ENCODE results near the gene MCF2L2.

MCF2L2 gene

DNA sequence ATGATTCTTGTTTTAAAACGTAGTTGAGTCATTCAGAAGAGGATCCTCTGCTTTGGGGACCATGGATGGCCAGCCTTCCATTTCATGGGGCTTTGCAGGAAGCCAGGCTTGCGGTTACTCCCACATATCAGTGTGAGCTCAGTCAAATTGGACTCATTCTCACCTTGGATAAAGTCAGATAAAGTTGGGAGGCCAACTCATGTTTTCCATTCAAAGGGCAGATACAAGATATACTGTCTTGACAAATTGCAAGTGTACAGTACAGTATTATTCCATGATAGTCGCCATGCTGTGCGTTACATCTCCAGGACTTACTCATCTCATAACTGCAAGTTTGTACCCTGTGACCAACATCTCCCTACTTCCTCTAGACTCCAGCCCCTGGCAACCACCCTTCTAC lies 200.8 kb downstream of the MCF2L2 start:
- no peak for DNase-seq

DNA sequence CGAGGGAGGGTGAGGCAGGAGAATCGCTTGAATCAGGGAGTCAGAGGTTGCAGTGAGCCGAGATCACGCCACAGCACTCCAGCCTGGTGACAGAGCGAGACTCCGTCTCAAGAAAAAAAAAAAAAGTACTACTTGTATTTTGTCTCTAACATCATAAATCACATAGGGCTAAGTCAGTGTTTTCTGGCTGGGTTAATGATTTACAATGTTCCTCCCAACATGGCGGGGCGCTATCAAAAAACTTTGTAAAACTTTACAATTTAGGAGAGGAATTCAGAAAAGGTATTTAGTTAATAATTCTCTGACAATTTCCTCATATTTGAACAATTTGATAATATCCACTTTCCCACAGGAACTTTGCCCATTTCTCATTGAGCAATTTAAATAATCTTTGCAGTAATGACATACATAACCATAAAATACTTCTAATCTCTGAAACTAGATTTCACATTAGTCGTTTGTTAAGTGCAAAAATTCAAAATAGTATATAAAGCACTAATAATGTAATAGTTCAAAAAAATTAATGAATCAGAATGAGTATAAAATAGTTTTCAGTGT lies 202.0 kb downstream of the MCF2L2 start:
- no peak for DNase-seq

- DNase-seq = peak; percentile 70
These were observed 204.0 kb downstream of the MCF2L2 start for GRCh38 chr3:183224180-183224970.

DNA sequence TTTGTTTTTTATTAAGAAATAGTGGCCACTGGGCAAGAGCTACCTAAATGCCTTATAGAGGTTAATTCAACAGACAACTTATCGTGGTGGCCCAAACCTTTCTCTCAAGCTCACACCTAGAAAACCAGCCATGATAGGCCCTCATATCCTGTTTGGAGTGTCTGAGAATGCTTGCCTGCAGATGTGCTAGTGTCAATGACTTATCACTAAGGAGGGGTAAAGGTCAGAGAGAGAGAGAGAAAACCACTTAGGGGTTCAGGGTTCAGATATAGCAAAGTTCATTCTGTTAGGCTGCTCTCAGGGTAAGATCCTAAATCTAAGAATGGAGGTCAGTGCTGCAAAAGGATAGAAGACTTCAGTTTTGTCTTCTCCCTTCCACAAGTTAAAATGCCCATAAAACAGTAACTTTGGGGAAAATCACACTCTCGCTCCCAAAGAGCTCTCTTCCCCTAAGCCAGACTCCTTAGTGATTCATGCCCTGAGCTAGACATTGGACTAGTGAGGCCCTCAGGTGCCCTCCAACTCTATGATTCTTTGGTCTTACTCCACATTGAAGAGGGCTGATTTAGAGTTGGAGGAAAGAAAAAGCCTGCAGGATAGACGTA lies 205.7 kb downstream of the MCF2L2 start:
- no peak for DNase-seq

DNA sequence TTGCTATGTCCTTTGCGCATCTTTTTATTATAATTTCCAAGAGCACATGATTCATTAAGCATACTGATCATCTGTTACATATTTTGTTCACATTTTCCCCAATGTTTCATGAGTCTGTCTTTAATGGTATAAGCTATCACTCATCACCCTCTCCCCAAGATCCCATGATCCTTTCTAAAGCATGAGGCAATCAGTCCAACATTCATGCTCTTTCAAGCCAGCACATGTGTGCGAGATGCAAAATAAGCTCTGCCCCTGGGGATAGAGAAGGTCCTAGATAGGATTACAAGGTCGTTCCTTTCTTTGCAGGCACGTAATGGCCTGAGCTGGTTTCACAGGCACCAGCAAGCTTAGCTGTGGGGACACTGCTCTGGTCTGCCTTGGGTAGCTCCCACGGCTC lies 207.6 kb downstream of the MCF2L2 start:
- no peak for DNase-seq

DNA sequence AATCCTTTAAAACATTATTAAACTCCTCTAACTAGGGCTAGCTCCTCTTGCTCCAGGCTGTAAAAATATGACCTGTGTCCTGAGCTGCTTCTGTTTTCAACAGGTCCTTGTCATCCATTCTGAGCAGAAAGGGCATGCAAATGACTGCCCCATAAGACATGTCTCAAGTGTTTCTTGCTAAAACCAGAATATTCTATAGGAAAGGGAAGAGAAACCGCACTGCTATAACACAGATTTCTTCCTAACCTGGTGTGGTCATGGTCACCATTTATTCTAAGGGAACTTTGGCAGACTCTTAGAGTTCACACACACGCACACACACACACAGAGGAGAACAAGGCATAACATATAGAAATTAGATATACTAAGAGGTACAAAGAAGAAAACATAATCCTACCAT lies 209.6 kb downstream of the MCF2L2 start:
- DNase-seq = no peak

DNA sequence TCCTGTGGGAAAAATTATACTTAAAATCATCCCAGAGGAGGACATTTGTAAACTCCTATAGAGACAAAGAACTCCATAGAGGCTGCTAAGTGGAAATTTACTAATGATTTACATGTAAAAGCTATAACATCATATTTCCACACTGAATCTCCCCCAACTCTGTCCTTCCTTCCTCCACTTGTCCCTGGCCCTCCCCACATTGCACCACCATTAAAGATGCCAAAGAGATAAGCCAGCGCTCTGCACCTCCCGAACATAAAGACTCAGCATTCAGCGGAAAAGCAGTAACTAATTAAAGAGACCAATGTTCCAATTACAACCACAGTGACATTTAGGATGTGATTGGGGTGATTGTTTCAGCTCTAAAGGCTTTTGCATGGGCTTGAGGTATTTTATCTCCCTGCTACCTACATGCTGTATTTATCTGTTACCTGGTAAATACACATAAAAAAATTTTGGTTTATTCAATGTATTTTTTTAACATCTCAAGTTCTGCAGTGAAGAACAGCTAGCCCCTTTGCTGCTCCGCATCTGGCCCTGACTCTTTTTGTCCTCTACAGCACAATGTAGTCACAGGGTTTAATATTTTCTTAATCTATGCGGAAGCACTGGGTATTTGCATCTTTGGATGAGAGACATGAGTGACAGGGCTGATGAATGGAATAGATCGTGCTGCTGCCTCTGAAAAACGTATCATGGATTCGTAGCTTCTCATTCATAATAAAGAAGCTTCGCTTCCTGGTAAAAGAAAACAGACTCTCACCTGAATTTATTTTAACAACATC lies 210.7 kb downstream of the MCF2L2 start:
- DNase-seq = no peak

- no peak for DNase-seq
These were observed 212.7 kb downstream of the MCF2L2 start for GRCh38 chr3:183215591-183216202.

DNA sequence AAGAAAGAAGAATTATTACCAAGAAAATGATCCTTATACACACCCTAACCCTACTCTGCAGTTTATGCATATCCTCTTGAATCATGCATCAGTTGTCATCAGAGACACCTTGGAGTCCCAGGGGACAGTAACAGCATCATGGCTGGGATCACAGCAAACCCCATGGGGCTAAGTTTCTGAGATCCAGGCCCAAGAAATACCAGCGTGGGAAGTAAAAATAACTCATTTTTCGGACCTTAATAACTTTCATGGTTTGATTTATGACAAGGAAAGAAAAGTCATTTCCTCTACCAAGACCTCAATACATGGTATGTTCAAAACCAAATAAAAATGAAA lies 214.2 kb downstream of the MCF2L2 start:
- DNase-seq = no peak

GRCh38 chr3:183213415-183214276 lies 214.8 kb downstream of the MCF2L2 start:
- DNase-seq = no peak

DNA sequence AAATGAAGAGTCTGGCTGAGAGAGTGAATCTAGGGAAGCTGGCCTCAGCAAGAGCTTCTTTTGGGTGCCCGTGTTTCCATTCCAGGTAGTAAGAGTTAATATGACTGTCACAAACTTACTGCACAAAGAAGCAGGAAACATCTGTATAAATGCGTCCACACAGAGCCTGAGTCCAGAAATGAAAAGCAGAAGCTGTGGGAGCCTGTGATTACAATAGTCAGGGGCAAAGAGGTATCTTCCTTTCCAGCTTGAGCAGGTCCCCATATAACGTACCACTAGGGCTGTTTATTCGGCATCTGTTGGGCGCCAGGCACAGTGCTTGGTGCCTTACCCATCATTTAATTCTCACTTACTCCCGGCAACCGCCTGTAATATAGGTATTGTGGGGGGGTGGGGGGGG lies 215.9 kb downstream of the MCF2L2 start:
- no peak for DNase-seq

GRCh38 chr3:183212096-183212495 lies 216.3 kb downstream of the MCF2L2 start:
- no peak for DNase-seq

GRCh38 chr3:183211352-183211751 lies 217.1 kb downstream of the MCF2L2 start:
- no peak for DNase-seq

- no peak for DNase-seq
These were observed 217.5 kb downstream of the MCF2L2 start for GRCh38 chr3:183210862-183211341.

DNA sequence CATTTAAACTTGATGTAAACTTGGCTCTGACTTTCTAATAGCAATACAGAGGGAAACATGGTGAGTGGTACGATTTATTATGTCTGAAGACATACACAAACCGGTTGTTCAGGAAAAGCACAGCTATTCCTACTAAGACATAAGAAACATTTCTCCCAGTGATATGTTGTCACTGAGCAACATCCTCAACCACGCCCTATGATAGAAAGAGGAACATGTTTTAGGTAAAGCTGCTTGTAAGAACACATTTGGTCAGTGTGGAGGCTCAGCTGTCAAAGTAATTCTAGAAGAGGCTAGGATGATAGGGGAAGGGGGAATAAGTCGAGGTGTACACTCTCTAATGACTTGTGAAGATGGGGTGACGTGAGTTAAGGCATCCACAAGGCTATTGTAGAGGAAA lies 218.1 kb downstream of the MCF2L2 start:
- no peak for DNase-seq

DNA sequence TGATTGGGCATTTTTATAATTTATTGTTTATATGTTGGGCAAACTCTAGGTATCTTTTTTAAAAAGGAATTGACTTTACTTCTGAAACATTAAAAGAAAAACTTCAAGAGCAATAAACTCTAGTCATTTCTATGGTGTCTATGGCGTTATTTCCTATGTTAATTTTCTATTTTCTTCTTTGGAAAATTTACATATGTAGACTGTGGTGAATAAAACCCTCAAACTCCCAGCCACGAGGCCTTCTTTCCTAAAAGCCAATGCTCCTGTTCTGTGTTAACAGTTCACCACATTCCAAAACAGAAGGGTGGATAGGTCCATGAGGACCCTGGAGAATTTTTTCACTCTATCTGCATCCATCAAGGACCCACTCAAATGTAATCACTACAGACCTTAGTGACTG lies 219.6 kb downstream of the MCF2L2 start:
- no peak for DNase-seq

GRCh38 chr3:183208260-183208659 lies 220.2 kb downstream of the MCF2L2 start:
- no peak for DNase-seq

GRCh38 chr3:183203670-183204069 lies 224.7 kb downstream of the MCF2L2 start:
- no peak for DNase-seq

DNA sequence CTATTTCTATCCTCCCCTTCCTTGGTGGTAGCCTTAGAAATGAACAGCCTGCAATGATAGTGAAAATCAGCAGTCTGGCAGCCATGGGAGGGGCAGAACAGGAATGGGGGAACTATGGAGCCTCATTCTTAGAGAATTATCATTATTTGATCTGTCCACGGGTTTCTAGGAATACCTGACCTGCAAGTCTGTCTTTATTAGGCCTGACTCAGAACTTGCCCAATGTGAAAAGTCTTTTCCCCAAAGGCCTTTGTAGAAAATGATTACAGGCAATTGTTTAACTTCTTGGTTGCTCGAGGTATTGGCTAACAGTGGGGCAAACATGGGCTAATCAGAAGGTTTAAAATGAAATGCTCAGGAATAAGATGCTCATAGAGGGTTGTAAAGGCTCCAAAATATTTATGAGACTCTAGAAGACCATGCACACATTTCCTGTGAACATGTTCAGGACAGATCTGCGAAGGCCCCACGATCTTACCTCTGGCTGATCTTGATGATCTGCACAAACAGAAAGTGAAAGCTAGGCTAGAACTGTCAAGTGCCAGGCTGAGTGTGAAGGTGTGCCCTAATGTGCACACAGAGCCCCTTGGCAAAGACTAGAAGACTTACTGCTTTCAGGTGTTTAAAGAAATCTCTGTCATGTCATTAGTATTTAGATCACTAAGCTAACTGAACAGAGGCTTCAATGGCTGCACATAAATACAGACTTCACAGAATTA lies 226.3 kb downstream of the MCF2L2 start:
- peak; percentile 45 for DNase-seq

DNA sequence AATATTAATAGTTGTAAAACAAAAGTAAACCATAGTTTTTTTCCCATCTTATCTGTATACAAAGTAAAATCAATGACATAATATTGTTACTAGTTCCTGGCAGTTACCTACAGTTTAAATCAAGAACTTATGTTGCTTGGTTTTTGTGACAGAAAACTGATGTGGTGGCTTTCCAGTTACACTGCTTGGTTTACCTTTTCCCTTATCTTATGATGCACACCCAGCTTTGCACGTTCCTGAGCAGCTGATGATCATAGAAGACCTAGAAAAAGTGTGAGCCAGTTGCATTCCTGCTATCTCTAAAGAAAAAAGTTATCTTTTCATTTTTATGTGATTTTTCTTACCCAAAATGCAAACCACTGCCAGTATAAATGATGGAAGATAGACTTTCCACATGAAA lies 229.5 kb downstream of the MCF2L2 start:
- no peak for DNase-seq

- no peak for DNase-seq
These were observed 230.7 kb downstream of the MCF2L2 start for GRCh38 chr3:183197734-183198133.

Measured in activated CD4-positive, alpha-beta T cell treated with anti-CD3 and anti-CD28 coated beads, Interleukin-10, Interleukin-2, amounts not matched to agents 100 ng/mL and 50 ng/mL, durations not matched to agents 16 hours and 8 hours (primary cell).